DOHH2 (cell line): ENCODE data around the gene PARP3.

Experiments
- H3F3A ChIP-seq: fragments of 200-600 bp; sonication (generic), shearing (Covaris generic); 2 replicates; pipeline ENCODE4 v1.6.0; 2016; ENCODE audit warnings: antibody characterized with exemption, mild to moderate bottlenecking; ENCODE audit not compliant: control insufficient read depth, insufficient read depth
- H3K27ac ChIP-seq: fragments of 200-600 bp; sonication (generic); 2 replicates; pipeline ENCODE4 v1.5.1; 2014; ENCODE audit warnings: low read depth, mild to moderate bottlenecking, low read length, moderate library complexity
- H3K27me3 ChIP-seq: fragments of 200-600 bp; sonication (generic); 2 replicates; pipeline ENCODE4 v1.6.1; 2014; ENCODE audit warnings: mild to moderate bottlenecking, low read length, mixed read lengths; ENCODE audit not compliant: control insufficient read depth
- H3K36me3 ChIP-seq: fragments of 200-600 bp; sonication (generic); 2 replicates; pipeline ENCODE4 v1.6.1; 2014; ENCODE audit warnings: mild to moderate bottlenecking, low read length, moderate library complexity, mixed read lengths; ENCODE audit not compliant: control insufficient read depth
- H3K4me1 ChIP-seq: fragments of 200-600 bp; sonication (generic); 2 replicates; pipeline ENCODE4 v1.6.1; 2014; ENCODE audit warnings: mild to moderate bottlenecking, low read length, mixed read lengths; ENCODE audit not compliant: control insufficient read depth
- H3K4me2 ChIP-seq: fragments of 200-600 bp; sonication (generic); 2 replicates; pipeline ENCODE4 v1.6.0; 2014; ENCODE audit warnings: mild to moderate bottlenecking, low read length, moderate library complexity
- H3K4me3 ChIP-seq: fragments of 200-600 bp; sonication (generic); 2 replicates; pipeline ENCODE4 v1.5.1; 2014; ENCODE audit warnings: mild to moderate bottlenecking, low read length, mixed read lengths
- H3K79me2 ChIP-seq: fragments of 200-600 bp; sonication (generic); 2 replicates; pipeline ENCODE4 v1.6.1; 2014; ENCODE audit warnings: mild to moderate bottlenecking, low read length, mixed read lengths; ENCODE audit not compliant: control insufficient read depth
- H3K9me2 ChIP-seq: fragments of 200-600 bp; sonication (generic); replicated peaks from 2 replicates; pipeline ENCODE4 v1.6.1; 2014; ENCODE audit warnings: mild to moderate bottlenecking, low read length, mixed read lengths; ENCODE audit not compliant: control insufficient read depth
- H3K9me3 ChIP-seq: fragments of 200-600 bp; sonication (generic); 2 replicates; pipeline ENCODE4 v1.6.1; 2014; ENCODE audit warnings: antibody characterized with exemption, low read length, mixed read lengths; ENCODE audit not compliant: control insufficient read depth, insufficient read depth
- H4K20me1 ChIP-seq: fragments of 200-600 bp; sonication (generic); 2 replicates; pipeline ENCODE4 v1.6.0; 2014; ENCODE audit warnings: low read depth, mild to moderate bottlenecking, antibody characterized with exemption, low read length, moderate library complexity; ENCODE audit not compliant: control insufficient read depth, insufficient read depth
- EZH2phosphoT487 ChIP-seq: fragments of 200-600 bp; sonication (generic); IDR thresholded peaks from 2 replicates; pipeline ENCODE4 v1.6.1; 2017; ENCODE audit warnings: borderline replicate concordance, mild to moderate bottlenecking, antibody characterized with exemption, low read length, moderate library complexity, mixed read lengths
- TF ChIP-seq, protein P1 (sequence below): fragments of 200-600 bp; sonication (generic); IDR thresholded peaks from one replicate; pipeline ENCODE4 v1.5.1; 2014; ENCODE audit warnings: antibody characterized with exemption, mild to moderate bottlenecking, low read depth, low read length; ENCODE audit not compliant: poor library complexity, severe bottlenecking

PARP3 gene

GRCh38 chr3:51941463-51941797, 733 bp upstream of the PARP3 start:
- Histone ChIP-seq H3K4me2 (peak overlapping the region; percentile 78), H3K4me1 (peaks cover 29% of the 10 kb centered on the region), H3K36me3 (peaks cover 37% of the 10 kb centered on the region), H3F3A (no peaks in the 10 kb centered on the region), H3K9me3 (no peaks in the 10 kb centered on the region), H3K27me3 (no peaks in the 10 kb centered on the region), H3K27ac (no peak overlapping the region), H3K79me2 (peaks cover 41% of the 10 kb centered on the region), H4K20me1 (no peaks in the 10 kb centered on the region; the same call in 1 of the 2 replicates), H3K9me2 (no peaks in the 10 kb centered on the region), H3K4me3 (peak overlapping the region; percentile 94)
- TF ChIP-seq, protein P1, sequence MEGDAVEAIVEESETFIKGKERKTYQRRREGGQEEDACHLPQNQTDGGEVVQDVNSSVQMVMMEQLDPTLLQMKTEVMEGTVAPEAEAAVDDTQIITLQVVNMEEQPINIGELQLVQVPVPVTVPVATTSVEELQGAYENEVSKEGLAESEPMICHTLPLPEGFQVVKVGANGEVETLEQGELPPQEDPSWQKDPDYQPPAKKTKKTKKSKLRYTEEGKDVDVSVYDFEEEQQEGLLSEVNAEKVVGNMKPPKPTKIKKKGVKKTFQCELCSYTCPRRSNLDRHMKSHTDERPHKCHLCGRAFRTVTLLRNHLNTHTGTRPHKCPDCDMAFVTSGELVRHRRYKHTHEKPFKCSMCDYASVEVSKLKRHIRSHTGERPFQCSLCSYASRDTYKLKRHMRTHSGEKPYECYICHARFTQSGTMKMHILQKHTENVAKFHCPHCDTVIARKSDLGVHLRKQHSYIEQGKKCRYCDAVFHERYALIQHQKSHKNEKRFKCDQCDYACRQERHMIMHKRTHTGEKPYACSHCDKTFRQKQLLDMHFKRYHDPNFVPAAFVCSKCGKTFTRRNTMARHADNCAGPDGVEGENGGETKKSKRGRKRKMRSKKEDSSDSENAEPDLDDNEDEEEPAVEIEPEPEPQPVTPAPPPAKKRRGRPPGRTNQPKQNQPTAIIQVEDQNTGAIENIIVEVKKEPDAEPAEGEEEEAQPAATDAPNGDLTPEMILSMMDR: no peak
- TF ChIP-seq EZH2phosphoT487: no peak

- Histone ChIP-seq H3F3A (no peaks in the 10 kb centered on the region), H3K9me3 (no peaks in the 10 kb centered on the region), H3K27ac (peak overlapping the region; percentile 51), H3K4me3 (peak overlapping the region; percentile 94), H3K79me2 (peaks cover 41% of the 10 kb centered on the region), H3K27me3 (no peaks in the 10 kb centered on the region), H3K36me3 (peaks cover 23% of the 10 kb centered on the region), H3K4me1 (peaks cover 29% of the 10 kb centered on the region), H4K20me1 (no peaks in the 10 kb centered on the region), H3K4me2 (peak overlapping the region; percentile 100), H3K9me2 (no peaks in the 10 kb centered on the region)
- no peak for TF ChIP-seq EZH2phosphoT487
- TF ChIP-seq, protein P1: no peak
These were observed 664 bp downstream of the PARP3 start for GRCh38 chr3:51942603-51943450.

- H3K79me2 ChIP-seq: peaks cover 33% of the 10 kb centered on the region
- peaks cover 16% of the 10 kb centered on the region for H3K36me3 ChIP-seq
- H3K9me3 ChIP-seq: no peaks in the 10 kb centered on the region
- H3K4me2 ChIP-seq: no peak overlapping the region
- H3K9me2 ChIP-seq: no peaks in the 10 kb centered on the region
- no peak overlapping the region for H3K4me3 ChIP-seq
- no peak overlapping the region for H3K27ac ChIP-seq
- TF ChIP-seq EZH2phosphoT487: no peak
- TF ChIP-seq, protein P1: no peak
- H4K20me1 ChIP-seq: no peaks in the 10 kb centered on the region
- H3K4me1 ChIP-seq: peaks cover 29% of the 10 kb centered on the region
- H3K27me3 ChIP-seq: no peaks in the 10 kb centered on the region
- H3F3A ChIP-seq: no peaks in the 10 kb centered on the region
These were observed 1.6 kb downstream of the PARP3 start for GRCh38 chr3:51943451-51944391.
